Measurements from ENCODE around the gene GPN2.

Gene GPN2

GRCh38 chr1:26921126-26921539 lies 31.1 kb upstream of the GPN2 start:
- DNase-seq (ENCODE audit: low read depth, low spot score) = no peak
- no peaks in the 10 kb centered on the region for H3K9me3 ChIP-seq (ENCODE audit: control insufficient read depth, insufficient read depth, low read length)
- H3K27me3 ChIP-seq (ENCODE audit: control insufficient read depth, insufficient read depth, low read length) = no peaks in the 10 kb centered on the region
- H3K4me3 ChIP-seq (ENCODE audit: low read length) = peak overlapping the region; percentile 13; the same call in 1 of the 2 replicates
- no CpG with 5 or more reads among the region's 7 CpGs for WGBS (ENCODE audit: insufficient coverage, insufficient read length)
- peaks cover 3% of the 10 kb centered on the region; the same call in 1 of the 2 replicates for H3K36me3 ChIP-seq (ENCODE audit: control insufficient read depth, insufficient read depth, low read length)
- H3K27ac ChIP-seq (ENCODE audit: low read length) = no peak overlapping the region
- peaks cover 3% of the 10 kb centered on the region; the same call in 1 of the 2 replicates for H3K4me1 ChIP-seq (ENCODE audit: control insufficient read depth, insufficient read depth, low read length)

GRCh38 chr1:26915204-26915842 lies 25.2 kb upstream of the GPN2 start:
- Histone ChIP-seq H3K9me3 (ENCODE audit: control insufficient read depth, insufficient read depth, low read length) (no peaks in the 10 kb centered on the region), H3K4me3 (ENCODE audit: low read length) (no peak overlapping the region), H3K36me3 (ENCODE audit: control insufficient read depth, insufficient read depth, low read length) (no peaks in the 10 kb centered on the region), H3K27ac (ENCODE audit: low read length) (no peak overlapping the region), H3K4me1 (ENCODE audit: control insufficient read depth, insufficient read depth, low read length) (no peaks in the 10 kb centered on the region), H3K27me3 (ENCODE audit: control insufficient read depth, insufficient read depth, low read length) (no peaks in the 10 kb centered on the region)
- no peak for DNase-seq (ENCODE audit: low read depth, low spot score)
- WGBS (ENCODE audit: insufficient coverage, insufficient read length) = no CpG with 5 or more reads among the region's 5 CpGs

- no peak for DNase-seq (ENCODE audit: low read depth, low spot score)
- Histone ChIP-seq H3K4me1 (ENCODE audit: control insufficient read depth, insufficient read depth, low read length) (no peaks in the 10 kb centered on the region), H3K4me3 (ENCODE audit: low read length) (no peak within 1 kb of the TSS), H3K27ac (ENCODE audit: low read length) (no peak within 1 kb of the TSS), H3K36me3 (ENCODE audit: control insufficient read depth, insufficient read depth, low read length) (no peaks in the 10 kb centered on the region), H3K9me3 (ENCODE audit: control insufficient read depth, insufficient read depth, low read length) (no peaks in the 10 kb centered on the region), H3K27me3 (ENCODE audit: control insufficient read depth, insufficient read depth, low read length) (no peaks in the 10 kb centered on the region)
- WGBS (ENCODE audit: insufficient coverage, insufficient read length) = no CpG with 5 or more reads among the region's 16 CpGs
These were observed 23.9 kb upstream of the GPN2 start, which contains the start of gene NR0B2 for GRCh38 chr1:26913754-26914619. NR0B2 (minus strand) TSS chr1:26913975; CDS start chr1:26913940, 35 bp downstream.

GRCh38 chr1:26913389-26913753 lies 23.3 kb upstream of the GPN2 start:
- Histone ChIP-seq H3K9me3 (ENCODE audit: control insufficient read depth, insufficient read depth, low read length) (no peaks in the 10 kb centered on the region), H3K4me3 (ENCODE audit: low read length) (no peak overlapping the region), H3K27ac (ENCODE audit: low read length) (no peak overlapping the region), H3K36me3 (ENCODE audit: control insufficient read depth, insufficient read depth, low read length) (no peaks in the 10 kb centered on the region), H3K4me1 (ENCODE audit: control insufficient read depth, insufficient read depth, low read length) (no peaks in the 10 kb centered on the region), H3K27me3 (ENCODE audit: control insufficient read depth, insufficient read depth, low read length) (no peaks in the 10 kb centered on the region)
- DNase-seq (ENCODE audit: low read depth, low spot score) = no peak
- WGBS (ENCODE audit: insufficient coverage, insufficient read length) = no CpG with 5 or more reads among the region's 5 CpGs

- H3K27ac ChIP-seq (ENCODE audit: low read length) = no peak overlapping the region
- no peaks in the 10 kb centered on the region for H3K4me1 ChIP-seq (ENCODE audit: control insufficient read depth, insufficient read depth, low read length)
- no peak for DNase-seq (ENCODE audit: low read depth, low spot score)
- no peaks in the 10 kb centered on the region for H3K36me3 ChIP-seq (ENCODE audit: control insufficient read depth, insufficient read depth, low read length)
- no peak overlapping the region for H3K4me3 ChIP-seq (ENCODE audit: low read length)
- H3K27me3 ChIP-seq (ENCODE audit: control insufficient read depth, insufficient read depth, low read length) = no peaks in the 10 kb centered on the region
- H3K9me3 ChIP-seq (ENCODE audit: control insufficient read depth, insufficient read depth, low read length) = no peaks in the 10 kb centered on the region
- no CpG with 5 or more reads among the region's 2 CpGs for WGBS (ENCODE audit: insufficient coverage, insufficient read length)
These were observed 22.0 kb upstream of the GPN2 start for GRCh38 chr1:26912147-26912490.

- Histone ChIP-seq H3K4me3 (ENCODE audit: low read length) (no peak overlapping the region), H3K36me3 (ENCODE audit: control insufficient read depth, insufficient read depth, low read length) (no peaks in the 10 kb centered on the region), H3K27ac (ENCODE audit: low read length) (no peak overlapping the region), H3K4me1 (ENCODE audit: control insufficient read depth, insufficient read depth, low read length) (no peaks in the 10 kb centered on the region), H3K27me3 (ENCODE audit: control insufficient read depth, insufficient read depth, low read length) (no peaks in the 10 kb centered on the region), H3K9me3 (ENCODE audit: control insufficient read depth, insufficient read depth, low read length) (no peaks in the 10 kb centered on the region)
- DNase-seq (ENCODE audit: low read depth, low spot score) = no peak
- WGBS (ENCODE audit: insufficient coverage, insufficient read length) = no CpG with 5 or more reads among the region's 8 CpGs
These were observed 21.5 kb upstream of the GPN2 start for GRCh38 chr1:26911399-26912146.

- DNase-seq (ENCODE audit: low read depth, low spot score) = no peak
- Histone ChIP-seq H3K27me3 (ENCODE audit: control insufficient read depth, insufficient read depth, low read length) (no peaks in the 10 kb centered on the region), H3K4me3 (ENCODE audit: low read length) (no peak overlapping the region), H3K4me1 (ENCODE audit: control insufficient read depth, insufficient read depth, low read length) (no peaks in the 10 kb centered on the region), H3K27ac (ENCODE audit: low read length) (no peak overlapping the region), H3K9me3 (ENCODE audit: control insufficient read depth, insufficient read depth, low read length) (no peaks in the 10 kb centered on the region), H3K36me3 (ENCODE audit: control insufficient read depth, insufficient read depth, low read length) (no peaks in the 10 kb centered on the region)
- no CpG with 5 or more reads among the region's 4 CpGs for WGBS (ENCODE audit: insufficient coverage, insufficient read length)
These were observed 20.5 kb upstream of the GPN2 start for GRCh38 chr1:26910343-26911160.

- no CpG with 5 or more reads among the region's 3 CpGs for WGBS (ENCODE audit: insufficient coverage, insufficient read length)
- Histone ChIP-seq H3K27me3 (ENCODE audit: control insufficient read depth, insufficient read depth, low read length) (no peaks in the 10 kb centered on the region), H3K4me3 (ENCODE audit: low read length) (no peak overlapping the region), H3K4me1 (ENCODE audit: control insufficient read depth, insufficient read depth, low read length) (no peaks in the 10 kb centered on the region), H3K27ac (ENCODE audit: low read length) (no peak overlapping the region), H3K36me3 (ENCODE audit: control insufficient read depth, insufficient read depth, low read length) (no peaks in the 10 kb centered on the region), H3K9me3 (ENCODE audit: control insufficient read depth, insufficient read depth, low read length) (no peaks in the 10 kb centered on the region)
- DNase-seq (ENCODE audit: low read depth, low spot score) = no peak
These were observed 19.9 kb upstream of the GPN2 start for GRCh38 chr1:26909951-26910342.

GRCh38 chr1:26907071-26907917 lies 17.2 kb upstream of the GPN2 start:
- no peaks in the 10 kb centered on the region for H3K36me3 ChIP-seq (ENCODE audit: control insufficient read depth, insufficient read depth, low read length)
- H3K4me3 ChIP-seq (ENCODE audit: low read length) = no peak overlapping the region
- WGBS (ENCODE audit: insufficient coverage, insufficient read length) = no CpG with 5 or more reads among the region's 6 CpGs
- H3K27ac ChIP-seq (ENCODE audit: low read length) = no peak overlapping the region
- H3K9me3 ChIP-seq (ENCODE audit: control insufficient read depth, insufficient read depth, low read length) = no peaks in the 10 kb centered on the region
- no peaks in the 10 kb centered on the region for H3K27me3 ChIP-seq (ENCODE audit: control insufficient read depth, insufficient read depth, low read length)
- no peaks in the 10 kb centered on the region for H3K4me1 ChIP-seq (ENCODE audit: control insufficient read depth, insufficient read depth, low read length)
- no peak for DNase-seq (ENCODE audit: low read depth, low spot score)

All from iPS DF 6.9 (cell line).